PC-9 (cell line): Measurements from ENCODE around the gene SPRY4.

Source experiments
- EZH2 ChIP-seq: fragments of 200-600 bp; sonication (generic); IDR thresholded peaks from 2 replicates; pipeline ENCODE4 v1.8.0; 2017; ENCODE audit warnings: antibody characterized with exemption, low read depth
- TF ChIP-seq, protein P1 (sequence below): fragments of 200-600 bp; sonication (generic); conservative IDR thresholded peaks from 2 replicates; pipeline ENCODE4 v1.6.1; 2017; ENCODE audit warnings: mixed run types, antibody characterized with exemption, mild to moderate bottlenecking, moderate library complexity

DNA sequence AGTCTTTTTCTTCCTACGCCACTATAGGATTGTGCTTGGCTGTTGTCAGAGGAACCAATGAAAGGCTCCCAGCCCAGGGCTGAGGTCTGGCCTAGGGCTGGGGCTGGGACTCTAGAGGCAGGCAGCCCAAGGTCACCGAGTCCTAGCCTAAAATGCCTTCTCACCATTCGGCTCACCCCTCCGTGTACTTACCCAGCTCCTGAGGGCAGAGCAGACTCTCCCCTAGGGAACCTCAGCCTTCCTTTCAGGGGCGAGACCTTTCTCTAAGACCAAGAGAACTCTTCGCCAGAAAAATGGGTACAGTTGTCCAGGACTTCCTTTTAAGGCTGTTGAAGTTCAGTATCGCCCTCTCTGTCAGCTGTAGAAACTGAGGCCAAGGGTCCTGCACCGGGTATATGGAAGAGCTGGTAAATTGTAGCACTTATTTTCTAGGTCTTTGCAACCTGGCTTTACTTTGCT, 1.7 kb upstream of the SPRY4 start:
- TF ChIP-seq, protein P1, sequence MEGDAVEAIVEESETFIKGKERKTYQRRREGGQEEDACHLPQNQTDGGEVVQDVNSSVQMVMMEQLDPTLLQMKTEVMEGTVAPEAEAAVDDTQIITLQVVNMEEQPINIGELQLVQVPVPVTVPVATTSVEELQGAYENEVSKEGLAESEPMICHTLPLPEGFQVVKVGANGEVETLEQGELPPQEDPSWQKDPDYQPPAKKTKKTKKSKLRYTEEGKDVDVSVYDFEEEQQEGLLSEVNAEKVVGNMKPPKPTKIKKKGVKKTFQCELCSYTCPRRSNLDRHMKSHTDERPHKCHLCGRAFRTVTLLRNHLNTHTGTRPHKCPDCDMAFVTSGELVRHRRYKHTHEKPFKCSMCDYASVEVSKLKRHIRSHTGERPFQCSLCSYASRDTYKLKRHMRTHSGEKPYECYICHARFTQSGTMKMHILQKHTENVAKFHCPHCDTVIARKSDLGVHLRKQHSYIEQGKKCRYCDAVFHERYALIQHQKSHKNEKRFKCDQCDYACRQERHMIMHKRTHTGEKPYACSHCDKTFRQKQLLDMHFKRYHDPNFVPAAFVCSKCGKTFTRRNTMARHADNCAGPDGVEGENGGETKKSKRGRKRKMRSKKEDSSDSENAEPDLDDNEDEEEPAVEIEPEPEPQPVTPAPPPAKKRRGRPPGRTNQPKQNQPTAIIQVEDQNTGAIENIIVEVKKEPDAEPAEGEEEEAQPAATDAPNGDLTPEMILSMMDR = no peak
- TF ChIP-seq EZH2 = no peak
